Measurements from ENCODE around the gene HEATR1. TPM values are rescaled to one million over a fixed set of nuclear protein-coding genes. Genes with fewer than 3 reads are reported as not detected.

The HEATR1 gene
- polyA plus RNA-seq, 1 of the 3 experiments (the other 2 are of a cell fraction): 10.6 TPM

GRCh38 chr1:236622407-236622806, 18.1 kb upstream of the HEATR1 start:
- 7% methylated on average over 3 of the region's 3 CpGs for WGBS (ENCODE audit: low lambda C conversion rate)
- no peaks in the 10 kb centered on the region for H3K9me3 ChIP-seq
- CTCF ChIA-PET: no interaction called here

GRCh38 chr1:236619398-236619797, 15.1 kb upstream of the HEATR1 start:
- POLR2A ChIA-PET: no interaction called here
- CTCF ChIA-PET: interaction anchor here (1.3 kb wide), 1 partner anchor 138 kb away, joined by 3 read pairs; no protein-coding TSS in a partner anchor
- DNase-seq: no peak

More at GRCh38 chr1:236622407-236622806, 18.1 kb upstream of the HEATR1 start:
- Histone ChIP-seq H3K36me3 (replicated peaks in 1 of 2; ENCODE audit: control insufficient read depth in 1 of 2, insufficient read depth in 2 of 2, low read length in 1 of 2) (no peaks in the 10 kb centered on the region), H3K27me3 (ENCODE audit: insufficient read depth) (no peaks in the 10 kb centered on the region), H3K4me1 (ENCODE audit: control insufficient read depth in 1 of 2, insufficient read depth in 2 of 2, low read depth in 1 of 2, low read length in 1 of 2) (no peaks in the 10 kb centered on the region), H2AFZ (ENCODE audit: low read depth) (no peak overlapping the region), H3K79me2 (ENCODE audit: insufficient read depth) (no peaks in the 10 kb centered on the region), H3K4me3 (ENCODE audit: low read depth in 2 of 2, low read length in 1 of 2) (no peak overlapping the region), H3K27ac (ENCODE audit: low read depth in 2 of 2, low read length in 1 of 2) (no peak overlapping the region), H3K9me2 (no peaks in the 10 kb centered on the region), H3K9ac (no peak overlapping the region), H3F3A (replicated peaks; ENCODE audit: insufficient read depth) (no peaks in the 10 kb centered on the region), H3K4me2 (no peak overlapping the region), H4K20me1 (ENCODE audit: insufficient read depth) (no peaks in the 10 kb centered on the region)
- no peak for DNase-seq
- POLR2A ChIA-PET: interaction anchor here (0.6 kb wide), 1 partner anchor 11 kb away, joined by 3 read pairs; no protein-coding TSS in a partner anchor
- TF ChIP-seq FOXJ3 (CRISPR knock-in tag; IDR thresholded peaks at IDR 0.05) (no peak), ZBTB33 (IDR thresholded peaks at IDR 0.05; ENCODE audit: borderline replicate concordance, low read depth) (no peak), TCF12 (IDR thresholded peaks at IDR 0.05) (no peak), EP300 (IDR thresholded peaks at IDR 0.05; ENCODE audit: borderline replicate concordance in 1 of 2, low read depth in 1 of 2, low read length in 1 of 2) (no peak), CTCF (IDR thresholded peaks at IDR 0.05) (no peak), FOXM1 (IDR thresholded peaks at IDR 0.05; ENCODE audit: low read depth) (no peak), CHD2 (IDR thresholded peaks at IDR 0.05; ENCODE audit: low read length, partially characterized antibody) (no peak), RXRA (IDR thresholded peaks at IDR 0.05; ENCODE audit: borderline replicate concordance, low read depth) (no peak)

More at GRCh38 chr1:236619398-236619797, 15.1 kb upstream of the HEATR1 start:
- H3F3A ChIP-seq (replicated peaks; ENCODE audit: insufficient read depth): no peaks in the 10 kb centered on the region
- 44% methylated on average over 6 of the region's 6 CpGs for WGBS (ENCODE audit: low lambda C conversion rate)
- no peak overlapping the region for H3K4me2 ChIP-seq
- H3K9me2 ChIP-seq: no peaks in the 10 kb centered on the region
- no peaks in the 10 kb centered on the region for H4K20me1 ChIP-seq (ENCODE audit: insufficient read depth)
- no peak overlapping the region for H3K4me3 ChIP-seq (ENCODE audit: low read depth in 2 of 2, low read length in 1 of 2)
- H2AFZ ChIP-seq (ENCODE audit: low read depth): no peak overlapping the region
- H3K9ac ChIP-seq: no peak overlapping the region
- H3K4me1 ChIP-seq (ENCODE audit: control insufficient read depth in 1 of 2, insufficient read depth in 2 of 2, low read depth in 1 of 2, low read length in 1 of 2): no peaks in the 10 kb centered on the region
- no peaks in the 10 kb centered on the region for H3K79me2 ChIP-seq (ENCODE audit: insufficient read depth)
- no peak overlapping the region for H3K27ac ChIP-seq (ENCODE audit: low read depth in 2 of 2, low read length in 1 of 2)
- H3K36me3 ChIP-seq (replicated peaks in 1 of 2; ENCODE audit: control insufficient read depth in 1 of 2, insufficient read depth in 2 of 2, low read length in 1 of 2): no peaks in the 10 kb centered on the region
- H3K27me3 ChIP-seq (ENCODE audit: insufficient read depth): no peaks in the 10 kb centered on the region; the same call in 1 of the 2 replicates
- TF ChIP-seq FOSL2 (IDR thresholded peaks at IDR 0.05; ENCODE audit: borderline replicate concordance, low read depth) (no peak), RAD21 (IDR thresholded peaks at IDR 0.05; ENCODE audit: low read length) (no peak)
- no peaks in the 10 kb centered on the region for H3K9me3 ChIP-seq
